Activated CD8-positive, alpha-beta memory T cell treated with anti-CD3 and anti-CD28 coated beads for 4 hours (primary cell): ENCODE results near the gene PREX1.

ENCODE experiments used
- DNase-seq, 2 donors: peaks; one replicate each; pipeline ENCODE4 v3.0.0-alpha.2; 2020; ENCODE audit warnings: low read depth in 2 of 2

Gene PREX1

DNA sequence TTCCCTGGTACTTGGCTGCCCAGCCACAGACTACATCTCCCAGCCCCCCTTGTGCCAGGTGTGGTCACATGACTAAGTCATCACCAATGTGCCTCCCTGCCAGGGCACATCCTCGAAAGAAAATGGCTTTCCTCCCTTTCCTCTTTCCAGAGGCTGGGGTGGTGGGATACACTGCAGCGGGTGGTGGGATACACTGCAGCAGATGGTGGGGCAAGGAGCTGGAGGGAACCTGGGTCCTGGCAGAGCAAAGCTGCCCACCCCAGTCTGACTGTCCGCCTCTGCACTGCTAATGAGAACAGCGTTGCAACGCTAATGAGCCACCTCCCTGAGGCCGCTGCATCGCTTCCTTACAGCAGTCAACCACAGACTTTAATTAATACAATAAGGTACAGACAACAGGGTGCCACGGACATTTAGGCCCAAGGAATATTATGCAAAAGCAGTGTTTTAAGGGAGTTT, 125.3 kb downstream of the PREX1 start:
- no peak for DNase-seq

DNA sequence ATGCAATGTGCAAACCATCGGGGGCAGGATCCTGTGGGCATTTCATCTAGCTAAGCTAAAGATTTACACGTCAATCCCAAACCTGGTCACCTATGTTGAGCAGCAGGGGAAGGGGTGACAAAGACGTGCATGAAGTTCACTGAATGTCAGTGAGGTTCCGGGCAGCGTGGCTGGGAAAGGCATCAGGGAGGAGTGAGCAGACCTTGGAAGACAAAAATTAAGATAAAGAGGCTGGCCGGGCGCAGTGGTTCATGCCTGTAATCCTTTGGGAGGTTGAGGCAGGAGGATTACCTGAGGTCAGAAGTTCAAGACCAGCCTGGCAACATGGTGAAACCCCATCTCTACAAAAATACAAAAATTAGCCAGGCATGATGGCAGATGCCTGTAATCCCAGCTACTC, 126.1 kb downstream of the PREX1 start:
- no peak for DNase-seq

DNA sequence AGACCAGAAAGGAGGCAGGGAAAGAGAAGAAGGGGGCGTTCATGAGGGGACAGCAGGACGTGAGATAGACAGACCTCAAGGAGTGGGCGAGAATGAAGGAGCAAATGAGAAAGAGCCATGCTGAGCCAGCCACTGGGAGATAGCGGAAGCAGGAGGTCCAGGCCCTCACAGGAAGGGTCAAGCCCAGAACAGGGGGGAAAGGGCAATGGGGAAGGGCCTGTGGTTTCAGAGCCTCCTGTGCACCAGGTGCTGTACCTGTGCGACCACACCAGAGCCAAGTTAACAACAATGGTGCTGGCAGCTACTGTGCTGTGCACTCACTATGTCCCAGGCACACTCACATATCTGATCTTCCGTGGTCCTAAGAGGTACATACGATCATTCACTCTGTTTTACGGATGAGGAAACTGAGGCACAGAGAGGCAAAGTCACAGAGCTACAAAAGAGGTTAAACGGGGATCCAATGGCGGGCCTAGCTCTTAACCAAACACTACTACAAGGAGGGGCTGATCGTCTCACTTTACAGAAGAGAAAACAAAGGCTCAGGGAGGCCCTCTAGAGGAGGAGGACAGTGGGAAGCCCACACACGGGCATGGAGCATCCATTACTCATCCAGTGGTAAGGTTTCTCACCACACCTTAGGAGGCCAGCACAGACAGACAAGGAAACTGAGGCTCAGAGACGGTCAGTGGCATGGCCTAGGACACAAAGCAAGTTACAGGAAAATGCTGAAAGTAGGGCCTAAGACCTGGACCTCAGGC, 129.1 kb downstream of the PREX1 start:
- no peak for DNase-seq

DNA sequence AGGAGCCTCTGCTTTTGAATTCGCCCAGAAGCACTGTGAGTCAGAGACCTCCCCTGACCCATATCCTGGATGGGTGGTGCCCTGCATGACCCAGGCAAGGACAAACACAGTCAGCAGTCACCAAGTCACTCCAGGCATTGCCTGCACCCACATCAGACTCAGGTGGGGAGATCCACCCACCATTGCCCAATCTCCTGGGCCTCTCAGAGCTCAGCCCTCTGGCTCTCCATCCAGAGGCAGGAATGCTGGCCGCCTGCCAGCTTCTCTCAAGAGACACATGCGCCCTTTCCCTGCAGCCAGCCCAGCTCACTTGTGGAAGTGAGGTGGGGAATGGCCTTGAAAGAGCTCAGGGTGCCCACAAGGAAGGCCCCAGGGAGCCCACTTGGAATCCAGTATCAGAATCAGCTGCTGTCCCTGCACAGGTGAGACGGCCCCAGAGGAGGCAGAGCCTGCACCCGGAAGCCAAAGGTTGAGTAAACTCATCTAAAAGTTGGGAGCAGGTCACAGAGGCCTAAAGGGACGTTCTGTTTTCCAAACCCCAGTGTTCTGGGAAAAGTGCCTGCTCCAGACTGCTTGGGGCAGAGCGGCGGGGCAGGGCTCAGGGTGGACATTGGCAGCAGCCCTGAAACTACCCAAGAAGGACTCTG, 129.8 kb downstream of the PREX1 start:
- DNase-seq = no peak

DNA sequence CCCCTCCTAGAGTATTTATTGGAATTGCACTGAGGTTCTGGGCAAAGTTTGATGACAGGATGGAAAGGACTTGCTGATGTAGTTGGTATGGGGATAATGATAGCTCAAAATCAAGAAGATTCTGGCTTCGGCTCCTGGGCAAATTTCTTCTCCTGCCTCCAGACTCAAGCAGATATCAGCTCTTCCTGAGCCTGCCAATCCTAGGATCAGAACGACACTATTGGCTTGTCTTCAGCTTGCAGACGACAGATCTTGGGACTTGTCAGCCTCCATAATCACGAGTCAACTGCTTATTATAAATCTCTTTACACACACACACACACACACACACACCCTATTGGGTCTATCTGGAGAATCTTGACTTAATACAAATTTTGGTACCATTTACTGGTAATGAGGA, 131.1 kb downstream of the PREX1 start:
- no peak for DNase-seq

DNA sequence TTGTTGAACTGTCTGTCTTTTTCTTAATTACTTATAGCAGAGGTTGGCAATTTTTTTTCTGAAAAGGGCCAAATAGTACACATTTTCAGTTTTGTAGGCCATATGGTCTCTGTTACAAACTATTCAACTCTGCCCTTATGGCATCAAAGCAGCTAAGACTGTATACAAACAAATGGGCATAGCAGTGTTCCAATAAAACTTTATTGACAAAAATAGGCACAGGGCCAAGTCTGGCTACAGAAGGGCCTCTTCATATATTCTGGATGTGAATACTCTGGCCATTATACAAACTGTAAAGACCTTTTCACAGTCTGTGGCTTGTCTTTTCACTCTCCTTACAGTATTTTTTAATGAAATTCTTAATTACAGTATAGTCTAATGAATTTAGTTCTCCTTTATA, 132.1 kb downstream of the PREX1 start:
- DNase-seq = no peak

- no peak for DNase-seq
Observed at GRCh38 chr20:48695255-48695654, 132.5 kb downstream of the PREX1 start.

DNA sequence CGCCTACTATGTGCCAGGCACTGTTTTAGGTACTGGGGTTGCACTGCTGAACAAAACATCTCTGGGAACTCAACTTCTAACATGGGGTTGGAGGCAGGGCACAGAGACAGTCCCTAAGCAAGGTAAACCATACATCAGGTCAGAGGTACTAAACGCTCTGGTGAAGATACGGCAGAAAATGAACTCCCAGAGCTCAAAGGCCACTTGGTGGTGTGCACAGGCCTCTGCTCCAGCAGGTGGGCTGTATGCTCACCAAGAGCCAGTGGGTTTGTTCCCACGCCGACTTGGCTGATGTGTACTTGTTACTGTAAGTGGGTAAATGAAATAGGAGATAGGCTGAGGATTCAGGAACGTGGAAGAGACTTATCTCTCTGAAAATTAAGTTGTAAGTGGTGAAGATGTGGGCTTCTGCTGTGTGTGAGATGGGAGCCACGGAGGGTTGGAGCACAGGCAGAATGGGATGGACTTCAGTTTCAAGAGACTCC, 133.4 kb downstream of the PREX1 start:
- no peak for DNase-seq

DNA sequence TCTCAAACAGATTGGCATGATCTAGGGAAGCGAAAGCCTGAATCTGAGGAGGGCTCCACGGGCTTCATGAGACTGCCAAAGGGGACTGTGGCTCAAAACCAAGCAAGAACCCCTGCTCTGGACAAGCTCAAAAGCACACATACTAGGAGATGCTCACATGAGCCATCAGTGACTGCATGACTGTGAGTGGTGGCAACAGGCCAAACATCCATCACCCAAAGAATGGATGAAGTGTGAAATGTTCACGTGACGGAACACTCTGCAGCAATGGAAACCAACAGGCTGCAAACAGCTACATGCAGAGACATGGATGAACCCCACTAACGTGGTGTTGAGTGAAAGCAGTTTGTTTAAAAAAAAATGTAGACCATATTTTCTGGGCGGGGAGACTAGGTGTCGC, 136.3 kb downstream of the PREX1 start:
- no peak for DNase-seq

- DNase-seq = no peak
Observed at GRCh38 chr20:48690888-48691287, 136.9 kb downstream of the PREX1 start.

GRCh38 chr20:48689874-48690571, 137.8 kb downstream of the PREX1 start:
- no peak for DNase-seq

GRCh38 chr20:48689388-48689787, 138.4 kb downstream of the PREX1 start:
- DNase-seq = no peak

DNA sequence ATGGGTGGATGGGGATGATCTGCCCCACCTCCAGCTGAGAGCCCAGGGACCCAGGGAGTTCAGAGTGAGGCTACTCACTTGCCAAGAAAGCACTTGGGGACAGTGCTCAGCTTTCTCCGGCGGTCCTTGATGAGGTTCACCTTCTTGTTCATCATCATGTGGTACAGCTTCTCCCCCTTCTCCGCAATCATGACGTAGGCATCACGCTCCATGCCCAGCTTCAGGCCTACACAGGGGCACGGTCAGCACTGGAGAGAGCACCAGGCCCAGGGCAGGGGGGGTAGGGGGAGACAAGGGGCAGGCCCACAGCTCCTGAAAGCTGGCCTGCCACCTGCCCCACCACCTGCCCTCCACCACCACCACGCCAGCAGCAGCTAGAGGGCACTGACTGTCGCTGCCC, 139.2 kb downstream of the PREX1 start:
- DNase-seq = no peak

GRCh38 chr20:48687117-48687800, 140.5 kb downstream of the PREX1 start:
- DNase-seq = no peak

DNA sequence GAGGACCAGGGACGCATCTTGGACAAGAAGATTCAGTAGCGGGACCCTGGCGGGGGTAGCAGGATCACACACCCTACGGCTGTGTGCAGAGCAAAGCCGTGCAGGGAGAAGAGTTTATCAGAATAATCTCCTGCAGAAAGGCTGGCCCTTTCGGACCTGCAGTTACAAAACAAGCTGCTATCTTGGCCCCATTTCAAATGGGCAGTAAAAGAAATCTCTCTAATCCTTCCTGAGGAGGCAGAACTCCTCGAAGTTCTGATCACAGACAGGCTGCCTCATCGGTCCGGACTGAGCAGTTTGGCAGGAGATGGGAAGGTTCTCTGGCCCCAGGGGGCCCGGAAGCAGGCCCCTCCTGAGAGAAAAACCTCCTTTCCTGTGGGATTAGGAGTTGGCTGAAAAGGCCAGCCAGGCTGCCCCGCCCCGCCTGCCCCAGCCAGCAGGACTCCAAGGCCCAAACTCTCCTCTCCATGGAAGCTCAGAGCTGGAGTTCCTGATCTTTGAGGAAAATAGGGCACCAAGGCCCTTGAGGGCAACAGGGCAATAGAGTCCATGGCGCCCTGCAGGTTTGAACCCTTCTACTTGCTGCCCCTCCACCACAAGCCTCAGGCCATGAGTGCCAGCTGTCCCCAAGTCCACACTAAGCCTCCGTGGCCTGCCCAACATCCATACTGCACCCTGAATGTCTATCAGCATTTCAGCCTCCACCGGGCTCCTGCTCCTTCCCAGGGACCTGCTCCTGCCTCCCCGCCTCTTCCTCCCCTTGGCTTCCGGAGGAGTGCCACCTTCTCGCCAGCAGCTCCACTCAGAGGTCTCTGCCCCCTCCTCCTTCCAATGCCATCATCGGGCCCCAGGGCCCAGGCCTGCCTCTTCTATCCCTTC, 141.3 kb downstream of the PREX1 start:
- no peak for DNase-seq

DNA sequence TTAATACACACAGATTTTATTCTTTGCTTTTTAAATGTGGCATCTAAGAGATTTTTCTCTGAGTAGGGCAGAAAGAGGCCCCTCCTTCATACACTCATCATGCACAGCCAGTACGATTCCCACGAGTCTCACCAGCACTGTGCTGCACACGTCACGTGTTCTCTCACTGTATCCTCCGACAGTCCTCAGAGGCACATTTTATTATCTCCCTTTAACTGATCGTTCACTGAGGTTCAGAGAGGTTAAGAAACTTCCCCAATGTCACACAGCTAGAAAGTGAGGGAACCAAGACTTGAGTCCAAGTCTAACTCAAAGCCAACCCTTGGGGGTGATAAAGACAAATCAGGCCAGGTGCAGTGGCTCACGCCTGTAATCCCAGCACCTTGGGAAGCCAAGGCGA, 142.5 kb downstream of the PREX1 start:
- DNase-seq = no peak

GRCh38 chr20:48684501-48685041, 143.2 kb downstream of the PREX1 start:
- DNase-seq = no peak

- DNase-seq = no peak
Observed at GRCh38 chr20:48683467-48684175, 144.2 kb downstream of the PREX1 start.

DNA sequence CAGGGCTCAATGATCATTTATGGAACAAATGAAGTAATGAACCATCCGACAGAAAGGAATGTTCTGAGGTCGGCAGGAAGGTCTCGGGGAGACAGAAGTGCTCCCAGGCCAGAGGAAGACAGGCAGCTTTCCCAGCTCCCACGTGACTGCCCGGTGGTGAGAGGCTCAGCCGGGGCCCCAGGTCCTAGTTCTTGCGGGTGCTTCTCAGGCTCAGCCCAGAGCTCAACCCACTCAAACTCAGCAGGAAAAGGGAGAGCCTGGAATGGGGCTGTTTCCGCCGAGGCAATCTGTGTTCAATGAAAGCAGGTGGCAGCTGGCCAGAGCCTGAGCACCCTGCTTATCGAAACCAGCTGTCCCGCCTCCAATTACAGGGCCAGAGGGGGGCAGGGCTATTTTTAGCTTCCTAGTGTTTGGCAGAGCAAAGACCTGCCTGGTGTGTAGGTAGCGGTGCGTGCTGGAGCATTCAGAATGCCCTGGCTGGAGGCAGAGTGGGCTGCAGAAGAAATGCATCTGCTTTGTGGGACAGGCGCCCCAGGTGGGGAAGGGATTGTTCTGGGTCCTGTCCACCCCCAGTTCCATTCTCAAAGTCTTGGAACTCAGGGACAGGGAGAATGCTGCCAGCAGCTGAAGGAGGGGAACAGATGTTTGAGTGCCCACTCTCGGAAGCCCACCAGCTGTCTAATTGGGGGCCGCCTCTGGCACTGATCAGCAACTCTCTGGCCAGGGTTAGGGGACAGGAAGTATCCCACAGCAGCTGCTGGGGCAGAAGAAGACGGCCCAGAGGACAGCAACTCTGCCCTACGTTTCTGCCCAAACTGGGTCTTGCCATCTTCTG, 145.1 kb downstream of the PREX1 start:
- no peak for DNase-seq
